Measurements from ENCODE around the gene SRGAP3. TPM values are rescaled to one million over a fixed set of nuclear protein-coding genes. Genes with fewer than 3 reads are reported as not detected.

SRGAP3 gene
- total and polyA plus RNA-seq, 10 of the 15 experiments (the other 5 are each of a cell fraction or from before 2014, with no cell fraction given), result 0.32 to 1.7 (median 0.99) TPM

DNA sequence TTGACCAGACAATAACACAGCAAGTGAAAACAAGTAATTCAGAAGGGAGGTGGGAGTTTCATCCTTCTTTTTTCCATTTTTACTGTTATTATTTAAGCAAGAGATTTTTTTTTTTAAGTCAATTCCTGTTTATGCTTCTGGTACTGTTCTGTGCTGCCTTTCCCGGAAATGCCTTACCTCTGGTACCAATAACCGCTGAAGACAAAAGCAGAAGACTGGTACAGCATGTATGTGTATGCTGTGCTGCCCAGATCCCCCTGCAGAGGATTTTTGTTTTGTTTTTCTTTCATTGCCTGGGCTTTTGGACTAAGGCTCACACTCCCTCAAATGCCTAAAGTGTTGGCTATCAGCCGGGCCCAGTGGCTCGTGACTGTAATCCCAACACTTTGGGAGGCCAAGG lies 21.3 kb upstream of the SRGAP3 start:
- Histone ChIP-seq H3K36me3 (ENCODE audit: control insufficient read depth in 2 of 2, insufficient read depth in 2 of 2, low read length in 1 of 2) (no peaks in the 10 kb centered on the region), H4K20me1 (ENCODE audit: control insufficient read depth, insufficient read depth) (no peaks in the 10 kb centered on the region), H3K27ac (ENCODE audit: control insufficient read depth, insufficient read depth) (no peak overlapping the region), H2AFZ (ENCODE audit: control insufficient read depth, low read depth, low read length) (no peak overlapping the region), H3K27me3 (replicated peaks in 1 of 2; ENCODE audit: control insufficient read depth in 2 of 2, insufficient read depth in 2 of 2, low read length in 1 of 2) (no peaks in the 10 kb centered on the region; a peak in 2 of 4 replicates), H3K4me3 (no peak overlapping the region), H3K4me1 (ENCODE audit: control insufficient read depth, insufficient read depth, low read length) (no peaks in the 10 kb centered on the region), H3K4me2 (ENCODE audit: control insufficient read depth, insufficient read depth) (no peak overlapping the region), H3K9ac (ENCODE audit: control insufficient read depth, insufficient read depth, low read length) (no peak overlapping the region), H3K79me2 (ENCODE audit: control insufficient read depth, insufficient read depth, low read length) (no peaks in the 10 kb centered on the region), H3K9me3 (replicated peaks; ENCODE audit: control insufficient read depth, insufficient read depth, low read length) (peaks cover 5% of the 10 kb centered on the region; the same call in 1 of the 3 replicates)
- ChIA-PET POLR2A (no interaction called here), SMC1A (ENCODE audit: uncharacterized antibody, unreplicated experiment) (no interaction called here), CTCF (no interaction called here), RAD21 (ENCODE audit: unreplicated experiment) (no interaction called here)
- FAIRE-seq, result no peak
- ATAC-seq, result no peak
- in situ Hi-C loops (cut with MboI) (no loop called here), intact Hi-C loops (cut with micrococcal nuclease; ENCODE audit: unreplicated experiment) (no loop called here)
- BruUV-seq (replicated peaks), result no TSS peak
- DNase-seq (ENCODE audit: low read depth, low spot score), result no peak
- TF ChIP-seq CHD1 (IDR thresholded peaks at IDR 0.05; ENCODE audit: low read depth, low read length) (no peak), SP1 (IDR thresholded peaks at IDR 0.05; ENCODE audit: low read depth, low read length) (no peak), DPF2 (IDR thresholded peaks at IDR 0.05) (no peak)
- TF ChIP-seq, protein P1, sequence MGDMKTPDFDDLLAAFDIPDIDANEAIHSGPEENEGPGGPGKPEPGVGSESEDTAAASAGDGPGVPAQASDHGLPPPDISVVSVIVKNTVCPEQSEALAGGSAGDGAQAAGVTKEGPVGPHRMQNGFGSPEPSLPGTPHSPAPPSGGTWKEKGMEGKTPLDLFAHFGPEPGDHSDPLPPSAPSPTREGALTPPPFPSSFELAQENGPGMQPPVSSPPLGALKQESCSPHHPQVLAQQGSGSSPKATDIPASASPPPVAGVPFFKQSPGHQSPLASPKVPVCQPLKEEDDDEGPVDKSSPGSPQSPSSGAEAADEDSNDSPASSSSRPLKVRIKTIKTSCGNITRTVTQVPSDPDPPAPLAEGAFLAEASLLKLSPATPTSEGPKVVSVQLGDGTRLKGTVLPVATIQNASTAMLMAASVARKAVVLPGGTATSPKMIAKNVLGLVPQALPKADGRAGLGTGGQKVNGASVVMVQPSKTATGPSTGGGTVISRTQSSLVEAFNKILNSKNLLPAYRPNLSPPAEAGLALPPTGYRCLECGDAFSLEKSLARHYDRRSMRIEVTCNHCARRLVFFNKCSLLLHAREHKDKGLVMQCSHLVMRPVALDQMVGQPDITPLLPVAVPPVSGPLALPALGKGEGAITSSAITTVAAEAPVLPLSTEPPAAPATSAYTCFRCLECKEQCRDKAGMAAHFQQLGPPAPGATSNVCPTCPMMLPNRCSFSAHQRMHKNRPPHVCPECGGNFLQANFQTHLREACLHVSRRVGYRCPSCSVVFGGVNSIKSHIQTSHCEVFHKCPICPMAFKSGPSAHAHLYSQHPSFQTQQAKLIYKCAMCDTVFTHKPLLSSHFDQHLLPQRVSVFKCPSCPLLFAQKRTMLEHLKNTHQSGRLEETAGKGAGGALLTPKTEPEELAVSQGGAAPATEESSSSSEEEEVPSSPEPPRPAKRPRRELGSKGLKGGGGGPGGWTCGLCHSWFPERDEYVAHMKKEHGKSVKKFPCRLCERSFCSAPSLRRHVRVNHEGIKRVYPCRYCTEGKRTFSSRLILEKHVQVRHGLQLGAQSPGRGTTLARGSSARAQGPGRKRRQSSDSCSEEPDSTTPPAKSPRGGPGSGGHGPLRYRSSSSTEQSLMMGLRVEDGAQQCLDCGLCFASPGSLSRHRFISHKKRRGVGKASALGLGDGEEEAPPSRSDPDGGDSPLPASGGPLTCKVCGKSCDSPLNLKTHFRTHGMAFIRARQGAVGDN (IDR thresholded peaks at IDR 0.05), result no peak
- TF ChIP-seq, protein P2, sequence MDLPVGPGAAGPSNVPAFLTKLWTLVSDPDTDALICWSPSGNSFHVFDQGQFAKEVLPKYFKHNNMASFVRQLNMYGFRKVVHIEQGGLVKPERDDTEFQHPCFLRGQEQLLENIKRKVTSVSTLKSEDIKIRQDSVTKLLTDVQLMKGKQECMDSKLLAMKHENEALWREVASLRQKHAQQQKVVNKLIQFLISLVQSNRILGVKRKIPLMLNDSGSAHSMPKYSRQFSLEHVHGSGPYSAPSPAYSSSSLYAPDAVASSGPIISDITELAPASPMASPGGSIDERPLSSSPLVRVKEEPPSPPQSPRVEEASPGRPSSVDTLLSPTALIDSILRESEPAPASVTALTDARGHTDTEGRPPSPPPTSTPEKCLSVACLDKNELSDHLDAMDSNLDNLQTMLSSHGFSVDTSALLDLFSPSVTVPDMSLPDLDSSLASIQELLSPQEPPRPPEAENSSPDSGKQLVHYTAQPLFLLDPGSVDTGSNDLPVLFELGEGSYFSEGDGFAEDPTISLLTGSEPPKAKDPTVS (IDR thresholded peaks at IDR 0.05; ENCODE audit: low read depth, low read length), result no peak
- TF ChIP-seq, protein P3, sequence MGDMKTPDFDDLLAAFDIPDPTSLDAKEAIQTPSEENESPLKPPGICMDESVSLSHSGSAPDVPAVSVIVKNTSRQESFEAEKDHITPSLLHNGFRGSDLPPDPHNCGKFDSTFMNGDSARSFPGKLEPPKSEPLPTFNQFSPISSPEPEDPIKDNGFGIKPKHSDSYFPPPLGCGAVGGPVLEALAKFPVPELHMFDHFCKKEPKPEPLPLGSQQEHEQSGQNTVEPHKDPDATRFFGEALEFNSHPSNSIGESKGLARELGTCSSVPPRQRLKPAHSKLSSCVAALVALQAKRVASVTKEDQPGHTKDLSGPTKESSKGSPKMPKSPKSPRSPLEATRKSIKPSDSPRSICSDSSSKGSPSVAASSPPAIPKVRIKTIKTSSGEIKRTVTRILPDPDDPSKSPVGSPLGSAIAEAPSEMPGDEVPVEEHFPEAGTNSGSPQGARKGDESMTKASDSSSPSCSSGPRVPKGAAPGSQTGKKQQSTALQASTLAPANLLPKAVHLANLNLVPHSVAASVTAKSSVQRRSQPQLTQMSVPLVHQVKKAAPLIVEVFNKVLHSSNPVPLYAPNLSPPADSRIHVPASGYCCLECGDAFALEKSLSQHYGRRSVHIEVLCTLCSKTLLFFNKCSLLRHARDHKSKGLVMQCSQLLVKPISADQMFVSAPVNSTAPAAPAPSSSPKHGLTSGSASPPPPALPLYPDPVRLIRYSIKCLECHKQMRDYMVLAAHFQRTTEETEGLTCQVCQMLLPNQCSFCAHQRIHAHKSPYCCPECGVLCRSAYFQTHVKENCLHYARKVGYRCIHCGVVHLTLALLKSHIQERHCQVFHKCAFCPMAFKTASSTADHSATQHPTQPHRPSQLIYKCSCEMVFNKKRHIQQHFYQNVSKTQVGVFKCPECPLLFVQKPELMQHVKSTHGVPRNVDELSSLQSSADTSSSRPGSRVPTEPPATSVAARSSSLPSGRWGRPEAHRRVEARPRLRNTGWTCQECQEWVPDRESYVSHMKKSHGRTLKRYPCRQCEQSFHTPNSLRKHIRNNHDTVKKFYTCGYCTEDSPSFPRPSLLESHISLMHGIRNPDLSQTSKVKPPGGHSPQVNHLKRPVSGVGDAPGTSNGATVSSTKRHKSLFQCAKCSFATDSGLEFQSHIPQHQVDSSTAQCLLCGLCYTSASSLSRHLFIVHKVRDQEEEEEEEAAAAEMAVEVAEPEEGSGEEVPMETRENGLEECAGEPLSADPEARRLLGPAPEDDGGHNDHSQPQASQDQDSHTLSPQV (IDR thresholded peaks at IDR 0.05), result no peak
- TF ChIP-seq, protein P4, sequence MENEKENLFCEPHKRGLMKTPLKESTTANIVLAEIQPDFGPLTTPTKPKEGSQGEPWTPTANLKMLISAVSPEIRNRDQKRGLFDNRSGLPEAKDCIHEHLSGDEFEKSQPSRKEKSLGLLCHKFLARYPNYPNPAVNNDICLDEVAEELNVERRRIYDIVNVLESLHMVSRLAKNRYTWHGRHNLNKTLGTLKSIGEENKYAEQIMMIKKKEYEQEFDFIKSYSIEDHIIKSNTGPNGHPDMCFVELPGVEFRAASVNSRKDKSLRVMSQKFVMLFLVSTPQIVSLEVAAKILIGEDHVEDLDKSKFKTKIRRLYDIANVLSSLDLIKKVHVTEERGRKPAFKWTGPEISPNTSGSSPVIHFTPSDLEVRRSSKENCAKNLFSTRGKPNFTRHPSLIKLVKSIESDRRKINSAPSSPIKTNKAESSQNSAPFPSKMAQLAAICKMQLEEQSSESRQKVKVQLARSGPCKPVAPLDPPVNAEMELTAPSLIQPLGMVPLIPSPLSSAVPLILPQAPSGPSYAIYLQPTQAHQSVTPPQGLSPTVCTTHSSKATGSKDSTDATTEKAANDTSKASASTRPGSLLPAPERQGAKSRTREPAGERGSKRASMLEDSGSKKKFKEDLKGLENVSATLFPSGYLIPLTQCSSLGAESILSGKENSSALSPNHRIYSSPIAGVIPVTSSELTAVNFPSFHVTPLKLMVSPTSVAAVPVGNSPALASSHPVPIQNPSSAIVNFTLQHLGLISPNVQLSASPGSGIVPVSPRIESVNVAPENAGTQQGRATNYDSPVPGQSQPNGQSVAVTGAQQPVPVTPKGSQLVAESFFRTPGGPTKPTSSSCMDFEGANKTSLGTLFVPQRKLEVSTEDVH (IDR thresholded peaks at IDR 0.05; ENCODE audit: low read depth, partially characterized antibody), result no peak
- 61% methylated on average over 4 of the region's 4 CpGs for WGBS (ENCODE audit: insufficient coverage, insufficient replicate concordance, low lambda C conversion rate, missing lambda C conversion rate)
